Ishikawa (cell line): ENCODE data around the gene BLOC1S6.

Experiments
- EGR1 ChIP-seq: IDR thresholded peaks from 2 replicates; pipeline ENCODE4 v1.6.1; 2012
- EP300 ChIP-seq: IDR thresholded peaks from 2 replicates; pipeline ENCODE4 v1.6.1; 2012; ENCODE audit warnings: borderline replicate concordance
- NFIC ChIP-seq: IDR thresholded peaks from 2 replicates; pipeline ENCODE4 v1.6.1; 2012
- RAD21 ChIP-seq: IDR thresholded peaks from 2 replicates; pipeline ENCODE4 v1.6.1; 2012; ENCODE audit warnings: low read depth
- REST ChIP-seq: IDR thresholded peaks from 2 replicates; pipeline ENCODE4 v1.6.1; 2012; ENCODE audit warnings: low read depth, mild to moderate bottlenecking
- TAF1 ChIP-seq: IDR thresholded peaks from 2 replicates; pipeline ENCODE4 v1.6.1; 2012; ENCODE audit warnings: low read depth, mild to moderate bottlenecking
- TEAD4 ChIP-seq: IDR thresholded peaks from 2 replicates; pipeline ENCODE4 v1.6.1; 2012
- YY1 ChIP-seq: IDR thresholded peaks from 2 replicates; pipeline ENCODE4 v1.6.1; 2012; ENCODE audit warnings: low read depth

GRCh38 chr15:45550436-45550835, 36.7 kb upstream of the BLOC1S6 start:
- TF ChIP-seq RAD21 (no peak), YY1 (no peak), EGR1 (no peak), TEAD4 (no peak), REST (no peak), TAF1 (no peak), EP300 (no peak), NFIC (no peak)
